GM12873 (cell line): ENCODE results near the gene LRRC4B.

Experiments
- CTCF ChIP-seq: IDR thresholded peaks from 2 replicates; pipeline ENCODE4 v1.5.1; 2012; ENCODE audit warnings: low read depth, mild to moderate bottlenecking, moderate library complexity, low read length, control low read depth; ENCODE audit not compliant: insufficient read depth; ENCODE audit errors: missing control alignments

LRRC4B gene

DNA sequence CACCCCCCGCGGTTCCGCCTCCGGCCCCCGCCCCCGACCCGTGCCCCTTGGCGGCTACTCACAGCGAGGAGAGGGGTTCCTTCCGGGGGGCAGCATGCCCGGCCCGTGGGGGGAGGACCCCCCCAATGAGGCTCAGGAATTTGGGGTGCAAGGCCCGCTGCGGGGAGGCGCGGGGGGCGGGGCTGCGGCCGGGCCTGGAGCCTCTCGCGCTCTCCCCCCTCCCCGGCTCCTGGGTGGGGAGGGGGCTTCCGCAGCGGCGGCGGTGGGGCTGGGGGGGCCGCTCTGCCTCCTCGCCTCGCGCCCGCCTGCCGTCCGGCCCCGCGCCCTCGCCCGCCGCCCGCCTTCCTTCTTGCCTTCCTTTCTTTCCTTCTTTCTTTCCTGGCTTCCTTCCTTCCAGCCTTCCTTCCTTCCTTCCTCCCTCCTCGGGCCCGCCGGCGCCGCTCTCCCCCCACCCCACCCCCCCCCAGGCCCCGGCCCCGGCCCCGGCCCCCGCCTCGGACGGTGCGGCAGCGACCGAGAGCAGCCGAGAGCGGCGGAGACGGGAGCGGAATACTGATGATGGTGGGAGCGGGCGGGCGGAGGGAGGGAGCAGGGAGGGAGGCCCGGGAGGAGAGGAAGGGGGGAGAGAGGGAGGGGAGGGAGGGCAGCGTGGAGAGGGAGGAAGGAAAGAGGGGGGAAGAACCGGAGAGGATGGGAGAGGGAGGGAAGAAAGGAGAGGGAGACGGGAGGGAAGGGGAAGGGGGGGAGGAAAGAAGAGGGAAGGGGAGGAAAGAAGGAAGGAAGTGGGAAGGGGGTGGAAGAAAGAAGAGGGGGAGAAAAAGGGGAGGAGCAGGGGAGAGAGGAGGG, at the start of gene LRRC4B:
Gene LRRC4B (minus strand): TSS at position 554 of the 846 bp plus-strand sequence. CDS start 19,597 bp downstream, outside the sequence.
- no peak for TF ChIP-seq CTCF

- TF ChIP-seq CTCF = peak; percentile 64
Measured at GRCh38 chr19:50607874-50608785, 39.9 kb upstream of the LRRC4B start.

GRCh38 chr19:50607388-50607787, 39.2 kb upstream of the LRRC4B start:
- TF ChIP-seq CTCF = no peak

GRCh38 chr19:50602935-50603334, 34.7 kb upstream of the LRRC4B start:
- no peak for TF ChIP-seq CTCF

DNA sequence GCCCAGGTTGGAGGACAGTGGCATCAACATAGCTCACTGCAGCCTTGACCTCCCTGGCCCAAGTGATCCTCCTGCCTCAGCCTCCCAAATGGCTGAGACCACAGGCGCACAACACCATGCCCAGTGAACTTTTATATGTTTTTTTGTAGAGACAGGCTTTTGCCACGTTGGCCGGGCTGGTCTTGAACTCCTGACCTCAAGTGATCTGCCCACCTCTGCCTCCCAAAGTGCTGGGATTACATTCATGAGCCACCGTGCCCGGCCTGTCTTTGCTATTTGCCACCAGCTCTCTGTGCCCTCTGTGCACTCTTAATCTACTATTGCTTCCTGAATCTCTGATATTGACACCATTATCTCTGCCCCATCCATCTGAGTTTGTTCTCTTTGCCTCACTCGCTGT, 34.3 kb upstream of the LRRC4B start:
- TF ChIP-seq CTCF = no peak

GRCh38 chr19:50602089-50602422, 33.8 kb upstream of the LRRC4B start:
- TF ChIP-seq CTCF = no peak
